ENCODE measurements around the gene ACKR3.

Gene ACKR3

DNA sequence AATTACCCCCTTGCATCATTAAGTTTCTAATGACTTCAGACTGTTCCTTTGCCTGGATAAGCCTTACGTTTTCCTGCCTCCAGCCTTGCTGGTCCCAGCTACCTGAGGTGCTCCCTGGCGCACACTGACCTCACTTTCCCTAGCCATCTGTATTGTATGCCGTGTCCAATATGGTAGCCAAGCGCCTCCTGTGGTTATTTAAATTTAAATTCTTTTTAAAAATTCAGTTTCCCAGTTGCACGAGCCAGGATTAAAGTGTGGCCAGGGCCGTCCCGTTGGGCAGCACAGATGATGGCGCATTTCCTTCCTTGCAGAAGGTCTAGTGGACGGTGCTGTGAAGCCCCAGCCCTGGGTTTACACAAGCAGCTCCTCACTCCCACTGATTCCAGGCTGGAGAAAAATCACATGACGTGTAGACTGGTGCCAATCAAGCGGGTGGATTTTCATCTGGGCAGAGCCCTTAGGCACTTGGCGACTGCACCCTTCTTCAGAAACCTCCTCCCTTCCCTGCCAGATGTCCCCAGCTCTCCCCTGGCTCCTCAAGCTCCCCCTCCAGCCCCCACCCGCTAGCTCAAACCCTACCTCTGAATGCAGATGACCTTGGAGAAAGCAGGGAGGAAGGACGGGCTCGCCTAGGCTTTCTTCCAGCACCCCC, 33.9 kb downstream of the ACKR3 start:
- no peaks in the 10 kb centered on the region for H4K20me1 ChIP-seq (ENCODE audit: insufficient read depth, low read length, poor library complexity, severe bottlenecking)
- H3K36me3 ChIP-seq (ENCODE audit: insufficient read depth, low read length): no peaks in the 10 kb centered on the region
- no peak overlapping the region for H3K9ac ChIP-seq (ENCODE audit: low read depth, low read length, poor library complexity, severe bottlenecking)

GRCh38 chr2:236604575-236605344, 35.1 kb downstream of the ACKR3 start:
- Histone ChIP-seq H3K79me2 (ENCODE audit: insufficient read depth, low read length) (no peaks in the 10 kb centered on the region), H3K9me3 (ENCODE audit: insufficient read depth, low read depth, low read length) (no peaks in the 10 kb centered on the region), H2AFZ (ENCODE audit: low read length) (no peak overlapping the region), H3K9me2 (replicated peaks; ENCODE audit: low read depth, low read length) (no peaks in the 10 kb centered on the region), H3K9ac (ENCODE audit: low read depth, low read length, poor library complexity, severe bottlenecking) (no peak overlapping the region), H3K36me3 (ENCODE audit: insufficient read depth, low read length) (no peaks in the 10 kb centered on the region), H4K20me1 (ENCODE audit: insufficient read depth, low read length, poor library complexity, severe bottlenecking) (no peaks in the 10 kb centered on the region), H3F3A (ENCODE audit: low read depth) (no peaks in the 10 kb centered on the region), H3K4me3 (ENCODE audit: low read length, poor library complexity, severe bottlenecking) (no peak overlapping the region), H3K4me2 (ENCODE audit: low read depth, low read length, poor library complexity, severe bottlenecking) (no peak overlapping the region), H3K4me1 (ENCODE audit: insufficient read depth, low read length, poor library complexity, severe bottlenecking) (peaks cover 6% of the 10 kb centered on the region), H3K27me3 (ENCODE audit: insufficient read depth, low read length, poor library complexity, severe bottlenecking) (no peaks in the 10 kb centered on the region)
- no peak for TF ChIP-seq EZH2phosphoT487 (IDR thresholded peaks at IDR 0.05; ENCODE audit: borderline replicate concordance)
- TF ChIP-seq, protein P1, sequence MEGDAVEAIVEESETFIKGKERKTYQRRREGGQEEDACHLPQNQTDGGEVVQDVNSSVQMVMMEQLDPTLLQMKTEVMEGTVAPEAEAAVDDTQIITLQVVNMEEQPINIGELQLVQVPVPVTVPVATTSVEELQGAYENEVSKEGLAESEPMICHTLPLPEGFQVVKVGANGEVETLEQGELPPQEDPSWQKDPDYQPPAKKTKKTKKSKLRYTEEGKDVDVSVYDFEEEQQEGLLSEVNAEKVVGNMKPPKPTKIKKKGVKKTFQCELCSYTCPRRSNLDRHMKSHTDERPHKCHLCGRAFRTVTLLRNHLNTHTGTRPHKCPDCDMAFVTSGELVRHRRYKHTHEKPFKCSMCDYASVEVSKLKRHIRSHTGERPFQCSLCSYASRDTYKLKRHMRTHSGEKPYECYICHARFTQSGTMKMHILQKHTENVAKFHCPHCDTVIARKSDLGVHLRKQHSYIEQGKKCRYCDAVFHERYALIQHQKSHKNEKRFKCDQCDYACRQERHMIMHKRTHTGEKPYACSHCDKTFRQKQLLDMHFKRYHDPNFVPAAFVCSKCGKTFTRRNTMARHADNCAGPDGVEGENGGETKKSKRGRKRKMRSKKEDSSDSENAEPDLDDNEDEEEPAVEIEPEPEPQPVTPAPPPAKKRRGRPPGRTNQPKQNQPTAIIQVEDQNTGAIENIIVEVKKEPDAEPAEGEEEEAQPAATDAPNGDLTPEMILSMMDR (conservative IDR thresholded peaks at IDR 0.05; ENCODE audit: low read length): no peak

More for the DNA sequence above, 33.9 kb downstream of the ACKR3 start:
- no peak overlapping the region for H3K4me2 ChIP-seq (ENCODE audit: low read depth, low read length, poor library complexity, severe bottlenecking)
- no peak overlapping the region for H2AFZ ChIP-seq (ENCODE audit: low read length)
- H3K4me1 ChIP-seq (ENCODE audit: insufficient read depth, low read length, poor library complexity, severe bottlenecking): peaks cover 6% of the 10 kb centered on the region
- no peak overlapping the region for H3K4me3 ChIP-seq (ENCODE audit: low read length, poor library complexity, severe bottlenecking)
- H3K79me2 ChIP-seq (ENCODE audit: insufficient read depth, low read length): no peaks in the 10 kb centered on the region
- H3K9me3 ChIP-seq (ENCODE audit: insufficient read depth, low read depth, low read length): no peaks in the 10 kb centered on the region
- no peaks in the 10 kb centered on the region for H3K27me3 ChIP-seq (ENCODE audit: insufficient read depth, low read length, poor library complexity, severe bottlenecking)
- no peaks in the 10 kb centered on the region for H3F3A ChIP-seq (ENCODE audit: low read depth)
- no peaks in the 10 kb centered on the region for H3K9me2 ChIP-seq (replicated peaks; ENCODE audit: low read depth, low read length)
- TF ChIP-seq, protein P1 (conservative IDR thresholded peaks at IDR 0.05; ENCODE audit: low read length): no peak
- no peak for TF ChIP-seq EZH2phosphoT487 (IDR thresholded peaks at IDR 0.05; ENCODE audit: borderline replicate concordance)

- Histone ChIP-seq H3K79me2 (ENCODE audit: insufficient read depth, low read length) (no peaks in the 10 kb centered on the region), H3F3A (ENCODE audit: low read depth) (no peaks in the 10 kb centered on the region), H3K9me3 (ENCODE audit: insufficient read depth, low read depth, low read length) (no peaks in the 10 kb centered on the region), H3K27me3 (ENCODE audit: insufficient read depth, low read length, poor library complexity, severe bottlenecking) (no peaks in the 10 kb centered on the region), H3K4me3 (ENCODE audit: low read length, poor library complexity, severe bottlenecking) (no peak overlapping the region), H3K4me2 (ENCODE audit: low read depth, low read length, poor library complexity, severe bottlenecking) (no peak overlapping the region), H3K9me2 (replicated peaks; ENCODE audit: low read depth, low read length) (no peaks in the 10 kb centered on the region), H3K4me1 (ENCODE audit: insufficient read depth, low read length, poor library complexity, severe bottlenecking) (peaks cover 6% of the 10 kb centered on the region), H3K36me3 (ENCODE audit: insufficient read depth, low read length) (no peaks in the 10 kb centered on the region), H2AFZ (ENCODE audit: low read length) (no peak overlapping the region), H4K20me1 (ENCODE audit: insufficient read depth, low read length, poor library complexity, severe bottlenecking) (no peaks in the 10 kb centered on the region), H3K9ac (ENCODE audit: low read depth, low read length, poor library complexity, severe bottlenecking) (no peak overlapping the region)
- TF ChIP-seq EZH2phosphoT487 (IDR thresholded peaks at IDR 0.05; ENCODE audit: borderline replicate concordance): no peak
Observed at GRCh38 chr2:236605345-236605734, 35.7 kb downstream of the ACKR3 start.
